ENCODE data around the gene LEFTY1. TPM values are rescaled to one million over a fixed set of nuclear protein-coding genes. Genes with fewer than 3 reads are reported as not detected.

The LEFTY1 gene
- total RNA-seq, 2 experiments from 2014 or later, result not detected

- ChIA-PET POLR2A (interaction anchor here (0.7 to 0.9 kb wide), 3 partner anchors 44 to 81 kb away, joined by 4 to 6 read pairs (median 5); partner anchors contain the start of gene SDE2), CTCF (interaction anchor here (0.6 to 0.7 kb wide), 2 partner anchors 321 to 372 kb away, joined by 3 to 4 read pairs; no protein-coding TSS in a partner anchor)
Measured at GRCh38 chr1:225918280-225918679, 29.3 kb upstream of the LEFTY1 start.

- ChIA-PET POLR2A (interaction anchor here (0.6 to 0.9 kb wide), 2 partner anchors 42 to 82 kb away, joined by 3 to 4 read pairs; partner anchors contain the start of gene SDE2), CTCF (interaction anchor here (1.0 kb wide), 1 partner anchor 139 kb away, joined by 3 read pairs; no protein-coding TSS in a partner anchor)
Measured at GRCh38 chr1:225917536-225917935, 28.6 kb upstream of the LEFTY1 start.

DNA sequence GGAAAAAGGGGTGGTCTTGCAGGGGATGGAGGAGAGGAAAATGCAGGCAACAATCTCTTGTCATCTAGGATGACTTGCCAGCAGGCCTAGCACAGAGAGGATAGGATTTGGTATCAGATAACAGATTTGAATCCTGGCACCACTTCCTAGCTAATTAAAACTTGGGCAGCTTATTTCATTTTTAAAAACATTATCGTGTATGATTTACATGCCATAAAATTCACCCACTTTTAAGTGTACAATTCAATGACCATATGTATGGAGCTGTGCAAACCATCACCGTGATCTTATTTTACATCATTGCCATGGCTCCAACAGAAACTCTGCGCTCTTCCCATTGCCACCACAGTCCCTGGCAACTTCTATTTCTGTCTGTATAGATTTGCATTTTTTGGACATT, 28.2 kb upstream of the LEFTY1 start:
- ChIA-PET CTCF (interaction anchor here (1.0 kb wide), 1 partner anchor 139 kb away, joined by 3 read pairs; no protein-coding TSS in a partner anchor), POLR2A (interaction anchor here (0.6 kb wide), 1 partner anchor 41 kb away, joined by 3 read pairs; no protein-coding TSS in a partner anchor)

- ChIA-PET CTCF (no interaction called here), POLR2A (interaction anchor here (1.5 kb wide), 1 partner anchor 8 kb away, joined by 3 read pairs; the partner anchor contains the start of gene PYCR2)
Measured at GRCh38 chr1:225915538-225915991, 26.6 kb upstream of the LEFTY1 start.

DNA sequence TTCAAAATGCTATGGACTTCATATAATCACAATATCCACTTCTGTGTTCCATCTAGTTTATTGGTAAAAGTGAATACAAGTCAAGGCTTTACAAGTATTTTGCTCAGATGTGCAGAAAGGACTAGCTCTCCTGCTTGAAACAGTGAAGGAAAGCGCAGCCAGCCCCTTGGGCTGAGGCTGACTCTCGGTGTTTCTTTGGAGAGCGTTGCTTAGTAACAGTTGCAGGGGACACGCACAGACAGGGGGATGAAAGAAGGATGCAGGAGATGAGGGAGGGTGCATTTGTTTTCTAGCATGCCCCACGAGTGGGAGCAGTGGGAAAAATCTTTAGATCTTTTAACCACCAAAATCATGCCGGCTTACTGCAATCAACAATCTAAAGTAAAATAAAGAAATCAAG, 26.0 kb upstream of the LEFTY1 start:
- ChIA-PET POLR2A (interaction anchor here (1.5 kb wide), 1 partner anchor 9 kb away, joined by 3 read pairs; the partner anchor contains the start of gene PYCR2), CTCF (no interaction called here)

GRCh38 chr1:225914391-225914790, 25.4 kb upstream of the LEFTY1 start:
- CTCF ChIA-PET, result no interaction called here
- POLR2A ChIA-PET, result interaction anchor here (1.5 kb wide), 1 partner anchor 10 kb away, joined by 3 read pairs; the partner anchor contains the start of gene PYCR2

DNA sequence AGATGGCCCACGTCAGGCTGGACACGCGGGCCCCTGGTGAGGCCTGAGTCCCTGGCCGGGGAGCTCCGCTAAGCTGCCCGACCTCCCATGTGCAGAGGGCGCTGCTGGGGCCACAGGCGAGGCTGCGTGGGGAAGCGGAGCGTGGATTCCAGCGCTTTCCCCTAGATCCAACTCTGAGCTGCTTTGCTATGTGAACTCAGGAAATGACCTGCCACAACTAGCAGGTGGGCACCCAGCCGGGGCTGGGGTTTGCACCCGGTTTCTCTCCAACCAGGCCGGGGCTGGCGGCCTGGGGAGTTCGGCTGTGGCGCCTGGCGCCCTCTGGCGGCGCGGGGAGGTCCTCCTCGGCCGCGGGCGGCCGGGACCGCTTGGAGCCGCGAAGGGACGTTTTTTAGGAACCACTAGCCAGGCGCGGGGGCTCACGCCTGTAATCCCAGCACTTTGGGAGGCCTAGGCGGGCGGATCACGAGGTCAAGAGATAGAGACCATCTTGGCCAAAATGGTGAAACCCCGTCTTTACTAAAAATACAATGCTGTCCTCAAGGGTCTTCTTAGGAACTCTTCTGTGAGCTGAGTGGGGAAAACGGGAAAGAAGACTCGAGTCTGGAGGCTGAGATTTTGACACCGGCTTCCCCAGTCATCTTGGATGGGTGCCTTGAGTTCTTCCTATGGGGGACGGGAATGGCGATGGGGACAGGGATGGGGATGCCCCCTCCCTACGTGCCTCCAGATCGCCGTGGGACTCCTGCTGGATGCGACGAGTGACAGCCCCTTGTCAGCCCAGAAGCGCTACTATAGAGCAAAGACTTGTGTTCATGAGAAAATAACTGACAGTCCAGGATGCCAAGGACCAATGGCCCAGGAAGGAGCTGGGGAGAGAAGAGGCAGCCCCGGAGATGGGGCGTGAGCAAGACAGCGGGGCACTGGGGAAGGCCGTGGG, 22.5 kb upstream of the LEFTY1 start:
- POLR2A ChIA-PET, result interaction anchor here (1.7 kb wide), 1 partner anchor 134 kb away, joined by 10 read pairs; the partner anchor contains the start of gene SRP9
- CTCF ChIA-PET, result interaction anchor here (0.6 to 2.5 kb wide), 27 partner anchors 9 to 446 kb away, joined by 3 to 14 read pairs (median 4); partner anchors contain the start of genes PYCR2 and SRP9

DNA sequence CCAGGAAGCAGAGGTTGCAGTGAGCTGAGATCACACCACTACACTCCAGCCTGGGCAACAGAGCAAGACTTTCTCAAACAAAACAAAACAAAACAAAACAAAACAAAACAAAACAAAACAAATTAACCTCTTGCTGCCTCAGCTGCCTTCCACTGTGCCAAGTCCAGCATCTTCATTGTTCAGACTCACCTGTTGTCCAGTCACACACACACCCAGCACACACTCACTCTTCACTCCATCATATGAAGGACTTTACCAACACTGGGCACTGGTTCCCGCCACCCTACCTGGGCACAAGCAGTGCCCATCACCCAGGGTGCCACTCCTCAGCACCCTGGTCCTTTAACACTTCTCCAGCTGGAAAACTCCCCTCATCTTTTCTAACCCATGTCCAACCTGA, 20.5 kb upstream of the LEFTY1 start:
- ChIA-PET CTCF (interaction anchor here (0.8 to 1.4 kb wide), 2 partner anchors 11 to 435 kb away, joined by 3 to 5 read pairs; no protein-coding TSS in a partner anchor), POLR2A (no interaction called here)

DNA sequence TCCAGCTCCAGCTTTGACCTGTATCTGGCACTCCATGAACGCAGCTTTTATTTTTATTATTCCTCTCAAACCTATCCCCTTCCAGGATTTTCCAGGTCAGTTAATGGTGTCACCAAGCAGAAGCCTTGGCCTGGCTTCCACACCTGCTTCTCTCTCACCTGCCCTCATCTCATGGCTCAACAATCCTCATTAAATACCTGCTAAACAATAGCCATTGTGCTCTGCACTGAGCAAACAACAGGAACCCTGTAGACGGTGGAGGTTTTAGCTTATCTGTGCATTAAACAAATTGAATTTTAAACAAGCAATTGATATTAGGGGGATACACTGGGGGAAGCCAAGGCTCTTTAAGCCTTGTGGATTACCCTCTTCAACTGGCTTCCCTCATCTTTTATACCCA, 19.8 kb upstream of the LEFTY1 start:
- CTCF ChIA-PET, result interaction anchor here (1.4 kb wide), 1 partner anchor 10 kb away, joined by 5 read pairs; no protein-coding TSS in a partner anchor
- POLR2A ChIA-PET, result no interaction called here

- CTCF ChIA-PET, result interaction anchor here (1.4 kb wide), 1 partner anchor 10 kb away, joined by 5 read pairs; no protein-coding TSS in a partner anchor
- POLR2A ChIA-PET, result no interaction called here
Measured at GRCh38 chr1:225908013-225908640, 19.2 kb upstream of the LEFTY1 start.

DNA sequence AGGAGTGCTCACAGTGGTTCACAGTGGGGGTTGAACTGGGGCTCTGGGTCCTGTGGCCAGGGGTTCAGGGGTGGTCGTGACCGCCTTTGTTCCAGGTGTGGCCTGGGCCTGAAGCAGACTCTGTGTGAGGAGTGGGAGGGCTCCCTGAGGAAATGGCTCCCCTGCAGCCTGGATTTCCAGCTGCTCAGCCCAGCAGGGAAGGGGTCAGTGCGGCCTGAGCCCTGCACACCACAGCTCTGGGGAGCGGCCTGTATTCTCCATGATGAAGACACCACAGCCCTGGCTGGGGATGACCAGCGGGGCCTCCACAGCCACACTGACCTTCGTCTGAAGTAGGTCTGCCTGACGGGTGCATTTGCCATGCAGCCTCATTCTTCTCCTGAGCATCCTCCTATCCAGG, 18.4 kb upstream of the LEFTY1 start:
- CTCF ChIA-PET, result interaction anchor here (1.6 kb wide), 1 partner anchor 10 kb away, joined by 4 read pairs; no protein-coding TSS in a partner anchor
- POLR2A ChIA-PET, result no interaction called here

- CTCF ChIA-PET, result interaction anchor here (1.6 kb wide), 1 partner anchor 10 kb away, joined by 4 read pairs; no protein-coding TSS in a partner anchor
- POLR2A ChIA-PET, result no interaction called here
Measured at GRCh38 chr1:225906467-225906866, 17.5 kb upstream of the LEFTY1 start.

- CTCF ChIA-PET, result interaction anchor here (1.4 kb wide), 1 partner anchor 48 kb away, joined by 3 read pairs; no protein-coding TSS in a partner anchor
- POLR2A ChIA-PET, result interaction anchor here (0.6 kb wide), 1 partner anchor 202 kb away, joined by 6 read pairs; no protein-coding TSS in a partner anchor
Measured at GRCh38 chr1:225903623-225904022, 14.7 kb upstream of the LEFTY1 start.

- POLR2A ChIA-PET, result interaction anchor here (0.6 kb wide), 1 partner anchor 15 kb away, joined by 6 read pairs; no protein-coding TSS in a partner anchor
- CTCF ChIA-PET, result interaction anchor here (0.8 to 2.0 kb wide), 4 partner anchors 10 to 424 kb away, joined by 3 to 5 read pairs (median 4); partner anchors contain the start of gene EPHX1
Measured at GRCh38 chr1:225899044-225899925, 10.3 kb upstream of the LEFTY1 start.

DNA sequence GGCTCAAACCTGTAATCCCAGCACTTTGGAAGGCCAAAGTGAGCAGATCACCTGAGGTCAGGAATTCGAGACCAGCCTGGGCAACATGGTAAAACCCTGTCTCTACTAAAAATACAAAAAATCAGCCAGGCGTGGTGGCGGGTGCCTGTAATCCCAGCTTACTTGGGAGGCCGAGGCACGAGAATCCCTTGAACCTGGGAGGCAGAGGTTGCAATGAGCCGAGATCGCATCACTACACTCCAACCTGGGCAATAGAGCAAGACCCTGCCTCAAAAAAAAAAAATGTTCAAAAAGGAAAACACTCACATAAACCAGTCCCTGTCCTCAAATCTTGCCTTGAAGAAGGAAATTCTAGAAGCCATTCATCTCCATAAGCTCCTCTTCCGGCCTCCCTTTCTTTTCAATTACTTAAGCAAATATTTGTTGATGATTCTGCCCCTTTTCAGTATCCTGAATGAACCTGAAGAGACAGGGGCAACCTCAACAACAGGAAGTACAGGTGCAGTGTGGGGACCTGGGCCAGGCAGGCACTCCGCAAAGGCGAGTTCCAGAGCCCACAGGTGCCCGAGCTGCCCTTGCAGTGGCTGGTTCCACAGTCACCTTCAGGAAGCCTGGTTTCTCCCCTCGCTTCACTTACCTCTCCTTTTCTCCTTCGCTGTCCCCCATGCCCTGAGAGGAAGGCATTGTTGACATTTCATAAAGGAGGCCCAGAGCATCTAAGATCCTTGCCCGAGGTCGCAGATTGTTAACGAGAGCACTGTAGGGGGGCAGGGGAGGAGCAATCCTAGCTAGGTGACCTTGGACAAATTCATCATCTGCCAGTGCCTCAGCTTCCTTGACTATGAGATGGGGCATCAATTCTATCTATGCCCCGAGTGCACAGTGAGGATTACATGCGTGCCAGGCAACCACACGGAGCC, 8.9 kb upstream of the LEFTY1 start:
- CTCF ChIA-PET, result interaction anchor here (0.6 to 2.3 kb wide), 9 partner anchors 9 to 422 kb away, joined by 3 to 11 read pairs (median 4); partner anchors contain the start of genes SRP9 and TMEM63A
- POLR2A ChIA-PET, result interaction anchor here (0.8 to 2.7 kb wide), 3 partner anchors 15 to 121 kb away, joined by 5 to 22 read pairs (median 6); partner anchors contain the start of genes SRP9 and TMEM63A

DNA sequence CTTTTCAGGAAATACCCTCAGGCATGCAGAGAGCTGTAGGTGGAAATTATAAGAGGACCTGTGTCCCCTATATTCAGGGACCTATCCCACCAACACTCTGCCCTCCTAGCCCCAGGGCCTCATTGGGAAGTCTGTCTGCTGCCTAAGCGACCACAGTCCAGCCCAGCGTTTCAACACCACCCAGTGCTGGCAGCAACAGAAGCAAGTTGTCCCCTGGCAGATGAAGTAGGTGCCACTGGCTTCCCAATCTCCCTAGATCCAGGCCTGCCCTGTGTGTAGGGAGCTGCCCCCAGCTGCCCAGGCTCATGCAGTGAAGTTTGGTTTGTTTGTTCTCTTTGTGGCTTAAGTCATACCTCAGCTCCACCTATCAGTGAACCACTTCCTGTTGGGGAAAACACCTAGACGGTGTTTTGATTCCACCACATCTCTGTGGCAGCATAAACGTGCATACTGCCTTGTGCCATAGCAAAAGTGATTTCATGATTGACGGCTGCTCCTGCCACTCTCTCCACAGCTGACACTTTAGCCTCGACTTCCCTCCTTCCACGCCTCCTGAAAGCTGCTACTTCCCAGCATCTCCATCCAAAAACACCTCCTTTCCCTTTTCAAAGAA, 8.1 kb upstream of the LEFTY1 start:
- ChIA-PET POLR2A (interaction anchor here (0.7 to 2.7 kb wide), 4 partner anchors 15 to 120 kb away, joined by 3 to 22 read pairs (median 6); partner anchors contain the start of genes SRP9 and TMEM63A), CTCF (interaction anchor here (0.6 to 2.3 kb wide), 7 partner anchors 10 to 291 kb away, joined by 3 to 11 read pairs (median 3); partner anchors contain the start of genes SRP9 and TMEM63A)
